GM13977 (cell line): ENCODE results near the gene STK32B.

Experiments
- DNase-seq: peaks from one replicate; pipeline ENCODE4 v3.0.0; 2012; ENCODE audit warnings: low spot score
- CTCF ChIP-seq: IDR thresholded peaks from 2 replicates; pipeline ENCODE4 v1.5.1; 2012; ENCODE audit warnings: mild to moderate bottlenecking, control low read depth; ENCODE audit not compliant: insufficient read depth; ENCODE audit errors: extremely low read depth, missing control alignments
- in situ Hi-C: fragments of 300-500 bp; cut with MboI; formaldehyde crosslinking; loops from one replicate; pipeline ENCODE4 v1.12.0; 2022; ENCODE audit warnings: low sequenced_read_pairs, low pct_unique_long_range_greater_than_20kb, mixed read lengths, inconsistent platforms; ENCODE audit not compliant: unreplicated experiment

STK32B gene

GRCh38 chr4:5465529-5465928 is 414.2 kb downstream of the STK32B start:
- in situ Hi-C loops, result no loop called here
- DNase-seq, result no peak
- no peak for TF ChIP-seq CTCF

- TF ChIP-seq CTCF, result no peak
- in situ Hi-C loops, result no loop called here
- no peak for DNase-seq
Measured at GRCh38 chr4:5465956-5466355, 414.7 kb downstream of the STK32B start.

- TF ChIP-seq CTCF, result no peak
- in situ Hi-C loops, result no loop called here
Measured at GRCh38 chr4:5467111-5467510, 415.8 kb downstream of the STK32B start.

GRCh38 chr4:5469151-5469775 is 418.0 kb downstream of the STK32B start:
- in situ Hi-C loops, result no loop called here
- no peak for TF ChIP-seq CTCF
- DNase-seq, result no peak

More at GRCh38 chr4:5467111-5467510, 415.8 kb downstream of the STK32B start:
- DNase-seq, result no peak

- TF ChIP-seq CTCF, result no peak
- in situ Hi-C loops, result no loop called here
- no peak for DNase-seq
Measured at GRCh38 chr4:5469861-5470260, 418.6 kb downstream of the STK32B start.

- no peak for DNase-seq
- in situ Hi-C loops, result no loop called here
- TF ChIP-seq CTCF, result no peak
Measured at GRCh38 chr4:5470318-5471198, 419.3 kb downstream of the STK32B start.
